GM12878 (cell line): ENCODE measurements around the gene COL25A1.

ENCODE experiments used
- ATF3 ChIP-seq: IDR thresholded peaks from 2 replicates; pipeline ENCODE4 v1.6.1; 2011; ENCODE audit warnings: low read depth, mild to moderate bottlenecking, low read length, moderate library complexity, borderline replicate concordance; ENCODE audit errors: extremely low read depth
- BACH1 ChIP-seq: fragments of 450-650 bp; IDR thresholded peaks from 2 replicates; pipeline ENCODE4 v1.6.1; 2017; ENCODE audit warnings: mild to moderate bottlenecking, borderline replicate concordance
- BHLHE40 ChIP-seq, 2 experiments: fragments of 450-650 bp in 1 of 2; IDR thresholded peaks; 2 replicates each; pipeline ENCODE4 v1.6.1; 2011 to 2017; ENCODE audit warnings: low read depth in 2 of 2, borderline replicate concordance in 1 of 2, improper control_type of control experiment in 1 of 2, low read length in 1 of 2, mild to moderate bottlenecking in 1 of 2
- CTCF ChIP-seq, 3 experiments: IDR thresholded peaks in 2 of 3; conservative IDR thresholded peaks in 1 of 3; 2 replicates each; pipeline ENCODE4 v1.5.1; 2011; ENCODE audit warnings: low read depth in 3 of 3, low read length in 3 of 3, mild to moderate bottlenecking in 3 of 3, control low read depth in 2 of 3, moderate library complexity in 2 of 3, inconsistent platforms in 1 of 3, mixed read lengths in 1 of 3; ENCODE audit not compliant: control insufficient read depth in 2 of 3, insufficient read depth in 1 of 3; ENCODE audit errors: extremely low read depth in 1 of 3
- EZH2 ChIP-seq: IDR thresholded peaks from 2 replicates; pipeline ENCODE4 v1.6.1; 2012; ENCODE audit warnings: low read depth, mild to moderate bottlenecking, control low read depth, inconsistent platforms, low read length, borderline replicate concordance; ENCODE audit not compliant: control insufficient read depth
- IRF5 ChIP-seq: fragments of 450-650 bp; IDR thresholded peaks from 2 replicates; pipeline ENCODE4 v1.6.1; 2017; ENCODE audit warnings: borderline replicate concordance
- POLR2A ChIP-seq: IDR thresholded peaks from 2 replicates; pipeline ENCODE4 v1.6.1; 2011; ENCODE audit warnings: low read depth, mild to moderate bottlenecking, low read length
- POU2F2 ChIP-seq: IDR thresholded peaks from 3 replicates; pipeline ENCODE4 v1.6.1; 2011; ENCODE audit warnings: low read depth, mild to moderate bottlenecking, low read length, borderline replicate concordance
- RAD21 ChIP-seq: IDR thresholded peaks from 2 replicates; pipeline ENCODE4 v1.6.1; 2011; ENCODE audit warnings: mild to moderate bottlenecking, low read depth, low read length, moderate library complexity; ENCODE audit not compliant: insufficient read depth
- SREBF1 ChIP-seq: IDR thresholded peaks from 2 replicates; pipeline ENCODE4 v1.6.1; 2012; ENCODE audit warnings: mild to moderate bottlenecking, low read length
- TCF7 ChIP-seq: IDR thresholded peaks from 2 replicates; pipeline ENCODE4 v1.6.1; 2014; ENCODE audit warnings: antibody characterized with exemption, borderline replicate concordance
- ZZZ3 ChIP-seq: IDR thresholded peaks from 2 replicates; pipeline ENCODE4 v1.6.1; 2011; ENCODE audit warnings: low read depth; ENCODE audit not compliant: control insufficient read depth, insufficient read length

GRCh38 chr4:109179061-109179460, 123.4 kb downstream of the COL25A1 start:
- TF ChIP-seq POU2F2: no peak
- TF ChIP-seq CTCF (IDR thresholded peaks at IDR 0.05 in 2 of 3, conservative IDR thresholded peaks at IDR 0.05 in 1 of 3; ENCODE audit: control insufficient read depth in 2 of 3, extremely low read depth in 1 of 3, insufficient read depth in 1 of 3, low read depth in 3 of 3, low read length in 3 of 3): no peak
- TF ChIP-seq POLR2A: no peak
- no peak for TF ChIP-seq EZH2
- no peak for TF ChIP-seq IRF5
- no peak for TF ChIP-seq TCF7
- no peak for TF ChIP-seq SREBF1
- TF ChIP-seq BHLHE40 (IDR thresholded peaks at IDR 0.05; ENCODE audit: borderline replicate concordance in 1 of 2, low read depth in 2 of 2, low read length in 1 of 2): no peak
- no peak for TF ChIP-seq ZZZ3
- TF ChIP-seq BACH1: no peak
- TF ChIP-seq RAD21: no peak
- no peak for TF ChIP-seq ATF3
